OCI-LY3 (cell line): Measurements from ENCODE around the gene BAZ2B.

Source experiments
- CTCF ChIP-seq: fragments of 200-600, 300-600 bp; sonication (generic); IDR thresholded peaks from 2 replicates; pipeline ENCODE4 v1.5.1; 2014; ENCODE audit warnings: antibody characterized with exemption, low read length, low read depth
- EZH2phosphoT487 ChIP-seq: fragments of 200-600 bp; shearing (Covaris generic); IDR thresholded peaks from 2 replicates; pipeline ENCODE4 v1.6.1; 2018; ENCODE audit warnings: antibody characterized with exemption, mixed run types, low read depth

GRCh38 chr2:159635006-159635789 lies 18.9 kb upstream of the BAZ2B start:
- TF ChIP-seq CTCF (no peak), EZH2phosphoT487 (no peak)
